KMS-11 (cell line): ENCODE data around the gene DES.
"Not testable (repeated sequence)": the region's sequence is repeated elsewhere in the genome, so short reads cannot be mapped to it uniquely, and the experiment has no call there.

Source experiments
- H2AFZ ChIP-seq: fragments of 200-600 bp; sonication (generic); 2 replicates; pipeline ENCODE4 v1.6.1; 2016; ENCODE audit warnings: antibody characterized with exemption, mixed run types, low read depth
- H3K27ac ChIP-seq: fragments of 200-600 bp; sonication (generic); 2 replicates; pipeline ENCODE4 v1.6.1; 2016; ENCODE audit warnings: mild to moderate bottlenecking, mixed run types
- H3K27me3 ChIP-seq: fragments of 200-600 bp; sonication (generic); 2 replicates; pipeline ENCODE4 v1.6.1; 2017; ENCODE audit warnings: mild to moderate bottlenecking, low read depth, mixed run types, moderate library complexity; ENCODE audit not compliant: insufficient read depth
- H3K36me3 ChIP-seq: fragments of 200-600 bp; sonication (generic); 2 replicates; pipeline ENCODE4 v1.6.1; 2017; ENCODE audit warnings: mild to moderate bottlenecking, mixed run types; ENCODE audit not compliant: insufficient read depth
- H3K4me1 ChIP-seq: fragments of 200-600 bp; sonication (generic); 2 replicates; pipeline ENCODE4 v1.6.1; 2016; ENCODE audit warnings: mild to moderate bottlenecking, low read depth, mixed run types; ENCODE audit not compliant: poor library complexity, severe bottlenecking
- H3K4me2 ChIP-seq: fragments of 200-600 bp; sonication (generic); 2 replicates; pipeline ENCODE4 v1.7.0; 2016; ENCODE audit warnings: mild to moderate bottlenecking, mixed run types
- H3K4me3 ChIP-seq: fragments of 200-600 bp; sonication (generic); IDR thresholded peaks from 2 replicates; pipeline ENCODE4 v1.6.1; 2017; ENCODE audit warnings: low read depth, low read length, mixed read lengths; ENCODE audit not compliant: insufficient read depth
- H3K79me2 ChIP-seq: fragments of 200-600 bp; sonication (generic); 2 replicates; pipeline ENCODE4 v1.6.1; 2016; ENCODE audit warnings: low read depth, mixed run types; ENCODE audit not compliant: insufficient read depth
- H3K9ac ChIP-seq: fragments of 200-600 bp; sonication (generic); 2 replicates; pipeline ENCODE4 v1.6.1; 2016; ENCODE audit warnings: mild to moderate bottlenecking, mixed run types
- H4K20me1 ChIP-seq: fragments of 200-600 bp; sonication (generic); 2 replicates; pipeline ENCODE4 v1.6.1; 2016; ENCODE audit warnings: mild to moderate bottlenecking, mixed run types; ENCODE audit not compliant: insufficient read depth
- TF ChIP-seq, protein P1 (sequence below): fragments of 200-600 bp; sonication (generic); conservative IDR thresholded peaks from 2 replicates; pipeline ENCODE4 v1.6.1; 2017; ENCODE audit warnings: low read depth, mild to moderate bottlenecking, antibody characterized with exemption, low read length, moderate library complexity, mixed read lengths

Gene DES

DNA sequence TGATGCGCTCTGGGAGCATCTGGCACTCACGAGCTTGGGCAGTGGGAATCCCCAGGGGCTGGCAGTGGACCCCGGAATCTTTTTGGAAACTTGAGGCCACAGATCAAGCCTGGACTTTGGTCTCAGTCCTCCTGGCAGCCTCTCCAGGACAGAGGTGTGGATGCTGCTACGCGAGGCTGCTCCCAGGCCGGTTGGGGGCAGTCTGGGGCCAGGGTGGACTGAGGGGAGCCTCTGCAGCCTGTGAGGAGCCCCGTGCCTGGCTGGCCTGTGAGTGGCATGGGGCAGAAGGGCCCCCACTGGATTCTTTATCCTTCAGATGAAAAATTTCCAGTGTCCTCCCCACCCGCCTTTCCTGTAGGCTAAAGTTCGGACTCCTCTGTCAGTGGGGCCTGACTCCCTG, 12.7 kb upstream of the DES start:
- H3K79me2 ChIP-seq: no peaks in the 10 kb centered on the region
- H2AFZ ChIP-seq: no peak overlapping the region
- peaks cover 5% of the 10 kb centered on the region for H3K4me1 ChIP-seq
- TF ChIP-seq, protein P1, sequence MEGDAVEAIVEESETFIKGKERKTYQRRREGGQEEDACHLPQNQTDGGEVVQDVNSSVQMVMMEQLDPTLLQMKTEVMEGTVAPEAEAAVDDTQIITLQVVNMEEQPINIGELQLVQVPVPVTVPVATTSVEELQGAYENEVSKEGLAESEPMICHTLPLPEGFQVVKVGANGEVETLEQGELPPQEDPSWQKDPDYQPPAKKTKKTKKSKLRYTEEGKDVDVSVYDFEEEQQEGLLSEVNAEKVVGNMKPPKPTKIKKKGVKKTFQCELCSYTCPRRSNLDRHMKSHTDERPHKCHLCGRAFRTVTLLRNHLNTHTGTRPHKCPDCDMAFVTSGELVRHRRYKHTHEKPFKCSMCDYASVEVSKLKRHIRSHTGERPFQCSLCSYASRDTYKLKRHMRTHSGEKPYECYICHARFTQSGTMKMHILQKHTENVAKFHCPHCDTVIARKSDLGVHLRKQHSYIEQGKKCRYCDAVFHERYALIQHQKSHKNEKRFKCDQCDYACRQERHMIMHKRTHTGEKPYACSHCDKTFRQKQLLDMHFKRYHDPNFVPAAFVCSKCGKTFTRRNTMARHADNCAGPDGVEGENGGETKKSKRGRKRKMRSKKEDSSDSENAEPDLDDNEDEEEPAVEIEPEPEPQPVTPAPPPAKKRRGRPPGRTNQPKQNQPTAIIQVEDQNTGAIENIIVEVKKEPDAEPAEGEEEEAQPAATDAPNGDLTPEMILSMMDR: no peak
- no peaks in the 10 kb centered on the region for H3K27me3 ChIP-seq
- H3K27ac ChIP-seq: no peak overlapping the region
- no peak overlapping the region for H3K4me2 ChIP-seq
- H3K4me3 ChIP-seq: no peak overlapping the region
- H3K36me3 ChIP-seq: no peaks in the 10 kb centered on the region
- H3K9ac ChIP-seq: no peak overlapping the region
- no peaks in the 10 kb centered on the region for H4K20me1 ChIP-seq

DNA sequence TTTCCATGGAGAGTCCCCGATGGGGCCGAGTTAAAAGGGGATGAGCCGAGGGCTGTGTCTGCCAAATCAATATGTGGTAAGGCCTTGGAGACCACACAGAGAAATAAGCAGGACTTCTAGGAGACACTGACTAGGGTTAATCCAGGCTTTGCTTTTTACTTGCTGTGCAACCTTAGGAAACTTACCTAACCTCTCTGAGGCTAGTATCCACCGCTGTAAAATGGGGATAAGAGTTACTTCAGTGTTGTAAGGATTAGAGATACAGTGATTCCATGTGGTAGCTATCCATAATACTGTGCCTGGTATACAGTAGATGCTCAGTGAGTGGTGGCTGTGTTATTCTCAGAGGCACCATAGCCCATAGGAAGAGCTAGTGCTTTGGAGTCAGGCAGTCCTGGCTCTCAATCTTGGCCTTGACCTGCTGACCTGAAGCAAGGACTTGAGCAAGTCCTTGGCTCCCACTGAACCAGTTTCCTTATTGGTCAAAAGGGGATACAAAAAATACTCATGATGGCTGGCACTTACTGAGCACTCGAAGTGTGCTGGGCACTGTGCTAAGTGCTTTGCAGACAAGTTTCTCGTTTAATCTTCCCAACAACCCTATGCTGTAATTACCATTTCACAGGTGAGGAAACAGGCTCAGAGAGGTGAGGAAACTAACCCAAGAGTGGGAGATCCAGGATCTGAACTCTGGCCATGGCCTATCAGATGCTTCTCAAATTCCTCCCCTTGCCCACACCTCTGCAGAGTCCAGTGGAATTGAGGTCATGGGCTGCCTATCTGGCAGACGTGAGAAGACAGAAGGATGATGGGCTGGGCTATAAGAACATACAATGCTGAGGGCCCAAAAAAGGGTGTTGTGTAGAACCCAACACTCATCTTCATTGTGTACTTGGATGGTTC, 12.0 kb upstream of the DES start:
- Histone ChIP-seq H3K79me2 (no peaks in the 10 kb centered on the region), H3K4me1 (peaks cover 5% of the 10 kb centered on the region), H3K9ac (no peak overlapping the region), H3K27me3 (no peaks in the 10 kb centered on the region), H3K4me3 (no peak overlapping the region), H2AFZ (no peak overlapping the region), H4K20me1 (no peaks in the 10 kb centered on the region), H3K4me2 (no peak overlapping the region), H3K36me3 (no peaks in the 10 kb centered on the region), H3K27ac (no peak overlapping the region)
- TF ChIP-seq, protein P1: no peak

DNA sequence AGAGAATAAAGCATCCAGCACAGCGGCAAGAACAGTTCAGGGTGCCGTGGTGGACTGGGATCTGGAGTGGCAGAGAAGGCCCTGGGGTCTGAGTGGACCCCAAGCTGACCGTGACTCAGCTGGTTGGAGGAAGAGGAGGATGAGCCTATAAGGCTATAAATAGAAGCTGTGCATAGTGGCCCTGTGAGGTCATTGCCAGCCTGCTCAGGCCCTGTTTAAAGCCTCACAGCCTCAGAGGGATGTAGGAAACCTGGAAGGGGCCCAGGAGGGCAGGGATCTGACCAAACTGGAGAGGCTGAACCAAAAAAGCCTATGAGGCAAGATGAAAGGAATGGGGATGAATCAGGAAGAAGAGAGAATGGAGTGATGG, 11.3 kb upstream of the DES start:
- H2AFZ ChIP-seq: no peak overlapping the region
- TF ChIP-seq, protein P1: no peak
- no peak overlapping the region for H3K27ac ChIP-seq

DNA sequence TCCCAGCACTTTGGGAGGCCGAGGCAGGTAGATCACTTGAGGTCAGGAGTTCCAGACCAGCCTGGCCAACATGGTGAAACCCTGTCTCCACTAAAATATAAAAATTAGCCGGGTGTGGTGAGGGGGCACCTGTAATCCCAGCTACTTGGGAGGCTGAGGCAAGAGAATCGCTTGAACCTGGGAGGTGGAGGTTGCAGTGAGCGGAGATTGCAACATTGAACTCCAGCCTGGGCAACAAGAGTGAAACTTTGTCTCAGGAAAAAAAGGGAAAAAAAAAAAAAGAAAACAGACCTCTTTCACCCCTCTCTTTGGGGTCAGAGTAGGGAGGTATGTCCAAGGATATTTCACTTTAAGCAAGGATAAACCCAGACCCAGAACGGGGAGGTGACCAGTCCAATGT, 10.8 kb upstream of the DES start:
- not testable (repeated sequence) for H3K27me3 ChIP-seq, H3K79me2 ChIP-seq, H3K9ac ChIP-seq, H3K4me3 ChIP-seq, H3K4me2 ChIP-seq, H3K36me3 ChIP-seq, H3K4me1 ChIP-seq, H4K20me1 ChIP-seq, H3K27ac ChIP-seq, H2AFZ ChIP-seq

More for the DNA sequence above, 11.3 kb upstream of the DES start:
- H3K4me1 ChIP-seq: peaks cover 5% of the 10 kb centered on the region
- no peak overlapping the region for H3K9ac ChIP-seq
- H3K27me3 ChIP-seq: no peaks in the 10 kb centered on the region
- no peaks in the 10 kb centered on the region for H3K79me2 ChIP-seq
- H4K20me1 ChIP-seq: no peaks in the 10 kb centered on the region
- H3K4me2 ChIP-seq: no peak overlapping the region
- H3K36me3 ChIP-seq: no peaks in the 10 kb centered on the region
- H3K4me3 ChIP-seq: no peak overlapping the region

DNA sequence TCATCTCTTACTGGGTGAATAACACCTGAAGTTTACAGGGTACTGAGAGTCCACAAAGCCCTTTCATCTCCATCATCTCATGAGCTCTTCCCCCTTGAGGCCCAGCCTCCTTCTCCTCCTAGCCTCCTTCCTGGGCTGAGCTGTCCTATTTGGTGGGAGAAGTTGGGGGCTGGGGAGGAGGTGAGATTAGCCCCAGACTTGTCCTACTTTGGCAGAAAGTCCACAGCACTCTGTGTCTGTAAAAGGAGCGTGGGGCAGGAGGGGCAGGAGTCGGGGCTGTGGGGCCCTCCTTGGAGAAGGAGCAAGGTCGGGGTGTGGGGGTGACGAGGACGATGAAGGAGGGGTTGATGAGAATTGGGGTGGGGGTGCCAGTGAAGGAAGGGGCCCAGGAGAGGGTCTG, 10.0 kb upstream of the DES start:
- TF ChIP-seq, protein P1: no peak
- no peaks in the 10 kb centered on the region for H3K36me3 ChIP-seq
- no peak overlapping the region for H3K4me2 ChIP-seq
- H4K20me1 ChIP-seq: no peaks in the 10 kb centered on the region
- no peak overlapping the region for H3K9ac ChIP-seq
- H3K27ac ChIP-seq: no peak overlapping the region
- no peak overlapping the region for H2AFZ ChIP-seq
- no peak overlapping the region for H3K4me3 ChIP-seq
- no peaks in the 10 kb centered on the region for H3K27me3 ChIP-seq
- H3K79me2 ChIP-seq: no peaks in the 10 kb centered on the region
- peaks cover 5% of the 10 kb centered on the region for H3K4me1 ChIP-seq
